Lower leg skin (tissue), 4 donors: ENCODE data around the gene IFT43. TPM values are rescaled to one million over a fixed set of nuclear protein-coding genes. Genes with fewer than 3 reads are reported as not detected.
A peak's percentile ranks its signal among the peaks of the same experiment; 100 is the strongest.

Experiments used
- DNase-seq, 2 donors: peaks; one replicate each; pipeline ENCODE4 v3.0.0-alpha.2; 2019; ENCODE audit warnings: low spot score in 2 of 2
- H3K4me3 ChIP-seq: fragments of 200-600 bp; sonication (generic); 2 replicates; pipeline ENCODE4 v1.5.1; 2017; ENCODE audit warnings: mild to moderate bottlenecking, low read depth; ENCODE audit not compliant: poor library complexity, severe bottlenecking
- POLR2A ChIP-seq, 2 donors: fragments of 450-650 bp; IDR thresholded peaks; one replicate each; pipeline ENCODE4 v1.6.1; 2016 to 2017; ENCODE audit warnings: antibody characterized with exemption in 2 of 2, mild to moderate bottlenecking in 1 of 2, moderate library complexity in 1 of 2
- WGBS, 2 donors: methylation state at CpG; one replicate each; pipeline ENCODE4 v1.1.5; 2018; 5-methylcytosine and 5-hydroxymethylcytosine counted together
- intact Hi-C: fragments of 100-400 bp; cut with DNase I; formaldehyde crosslinking; loops from one replicate; pipeline ENCODE4 v1.15.0; 2023; ENCODE audit warnings: low total_unique reads
- total RNA-seq, 4 donors: library from RNA; depleted of rRNA; stranded (reverse); fragments of >200 nt; gene quantifications; one replicate each; pipeline ENCODE4 v1.1.0, GENCODE V29; 2016
- TF ChIP-seq, protein P1 (sequence below), 3 donors: fragments of 450-650 bp; IDR thresholded peaks; one replicate each; pipeline ENCODE4 v1.5.1; 2016; ENCODE audit warnings: antibody characterized with exemption in 3 of 3, mild to moderate bottlenecking in 3 of 3, moderate library complexity in 2 of 3

IFT43 gene
- total RNA-seq, 4 donors from 2014 or later = 18.1 to 30.9 (median 19.7) TPM

DNA sequence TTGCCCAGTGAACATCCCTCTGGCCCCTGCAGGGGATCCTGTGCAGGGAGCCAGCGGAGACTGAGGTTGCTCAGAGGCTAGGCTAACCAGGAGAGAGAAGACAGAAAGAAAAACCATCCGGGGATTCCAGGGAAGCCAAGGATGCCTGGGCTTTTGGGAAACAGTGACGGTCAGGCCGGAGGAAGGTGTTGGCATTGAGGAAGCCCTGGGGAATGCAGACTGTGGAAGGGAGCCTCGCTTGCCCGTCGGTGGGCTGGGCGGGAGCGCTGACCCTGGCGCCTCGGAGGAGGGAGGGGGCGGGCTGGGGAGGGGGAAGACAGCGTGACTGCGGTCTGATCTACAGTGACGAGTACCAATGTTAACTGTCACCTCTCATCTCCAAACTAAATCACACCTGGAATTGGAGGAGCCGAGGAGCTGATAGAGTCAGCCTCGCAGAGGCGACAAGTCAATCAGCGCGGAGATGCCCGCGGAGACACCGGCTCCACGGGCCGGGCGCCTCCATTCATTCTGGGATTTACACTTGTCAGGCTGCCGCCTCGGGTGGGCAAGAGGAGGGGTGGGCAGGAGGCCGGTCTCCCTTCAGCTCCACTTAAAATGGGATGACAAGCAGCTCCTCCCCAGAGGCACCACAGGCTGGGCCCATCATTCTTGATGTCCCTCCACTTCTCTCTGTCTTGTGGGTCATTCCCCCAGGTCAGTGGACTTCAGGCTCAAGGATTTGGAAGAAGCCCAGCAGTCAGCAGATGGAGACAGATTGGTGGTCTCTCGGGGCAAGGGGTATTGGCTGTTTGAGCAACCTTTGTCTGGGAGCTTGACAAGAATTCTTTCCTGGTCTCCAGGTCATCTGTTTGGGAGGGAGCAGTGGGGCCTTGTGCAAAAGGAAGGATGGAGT is 145.8 kb downstream of the IFT43 start:
- WGBS, 2 donors = 22 to 24% methylated on average over 27 to 30 of the region's 30 CpGs
- H3K4me3 ChIP-seq = no peak overlapping the region
- intact Hi-C loops = no loop called here
- peak in 1 of 2 donors; percentile 68 for DNase-seq
- TF ChIP-seq POLR2A (IDR thresholded peaks at IDR 0.05) = no peak
- TF ChIP-seq, protein P1, sequence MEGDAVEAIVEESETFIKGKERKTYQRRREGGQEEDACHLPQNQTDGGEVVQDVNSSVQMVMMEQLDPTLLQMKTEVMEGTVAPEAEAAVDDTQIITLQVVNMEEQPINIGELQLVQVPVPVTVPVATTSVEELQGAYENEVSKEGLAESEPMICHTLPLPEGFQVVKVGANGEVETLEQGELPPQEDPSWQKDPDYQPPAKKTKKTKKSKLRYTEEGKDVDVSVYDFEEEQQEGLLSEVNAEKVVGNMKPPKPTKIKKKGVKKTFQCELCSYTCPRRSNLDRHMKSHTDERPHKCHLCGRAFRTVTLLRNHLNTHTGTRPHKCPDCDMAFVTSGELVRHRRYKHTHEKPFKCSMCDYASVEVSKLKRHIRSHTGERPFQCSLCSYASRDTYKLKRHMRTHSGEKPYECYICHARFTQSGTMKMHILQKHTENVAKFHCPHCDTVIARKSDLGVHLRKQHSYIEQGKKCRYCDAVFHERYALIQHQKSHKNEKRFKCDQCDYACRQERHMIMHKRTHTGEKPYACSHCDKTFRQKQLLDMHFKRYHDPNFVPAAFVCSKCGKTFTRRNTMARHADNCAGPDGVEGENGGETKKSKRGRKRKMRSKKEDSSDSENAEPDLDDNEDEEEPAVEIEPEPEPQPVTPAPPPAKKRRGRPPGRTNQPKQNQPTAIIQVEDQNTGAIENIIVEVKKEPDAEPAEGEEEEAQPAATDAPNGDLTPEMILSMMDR (IDR thresholded peaks at IDR 0.05) = no peak

DNA sequence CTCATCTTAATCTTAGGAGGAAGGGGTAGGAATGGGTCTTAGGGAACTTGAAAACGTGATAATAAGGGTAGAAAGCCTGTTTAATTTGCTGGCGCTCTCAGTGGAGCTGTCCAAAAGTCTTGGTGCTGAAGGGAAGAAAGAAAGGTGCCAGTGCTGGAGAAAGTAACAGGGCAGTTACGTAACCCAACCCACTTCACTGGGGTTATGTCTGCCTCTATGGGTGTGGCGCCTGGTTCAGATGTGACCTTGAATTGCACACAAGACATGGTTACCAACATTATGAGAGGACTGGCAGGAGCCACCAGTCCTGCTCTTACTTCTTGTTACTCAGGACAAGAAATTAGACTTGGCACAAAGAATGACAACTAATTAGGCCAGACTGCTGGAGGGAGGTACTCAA is 147.5 kb downstream of the IFT43 start:
- WGBS, 2 donors = 11 to 22% methylated on average over 4 of the region's 4 CpGs
- no peak overlapping the region for H3K4me3 ChIP-seq
- intact Hi-C loops = no loop called here
- TF ChIP-seq POLR2A (IDR thresholded peaks at IDR 0.05) = no peak
- TF ChIP-seq, protein P1 (IDR thresholded peaks at IDR 0.05) = no peak
- peak in 1 of 2 donors; percentile 57 for DNase-seq

Other genes with a start within 250 kb of the IFT43 start
- 1 to 10 TPM; 2.8 to 4.7 (median 3.6) TPM for gene TGFB3, start 3.8 kb upstream of the IFT43 start, total RNA-seq
- gene GPATCH2L, start 166.2 kb downstream of the IFT43 start, total RNA-seq = 10 to 100 TPM; 27.7 to 62.1 (median 33.0) TPM